HG02870 (cell line): ENCODE data around the gene COLQ.
"Not testable (repeated sequence)": the region's sequence is repeated elsewhere in the genome, so short reads cannot be mapped to it uniquely, and the experiment has no call there.

Experiments
- ATAC-seq: cut with Tn5 transposase; IDR thresholded peaks from one replicate; pipeline ENCODE4 v1.9.1; 2021; ENCODE audit warnings: mild to moderate bottlenecking, moderate library complexity; ENCODE audit not compliant: unreplicated experiment

COLQ gene

DNA sequence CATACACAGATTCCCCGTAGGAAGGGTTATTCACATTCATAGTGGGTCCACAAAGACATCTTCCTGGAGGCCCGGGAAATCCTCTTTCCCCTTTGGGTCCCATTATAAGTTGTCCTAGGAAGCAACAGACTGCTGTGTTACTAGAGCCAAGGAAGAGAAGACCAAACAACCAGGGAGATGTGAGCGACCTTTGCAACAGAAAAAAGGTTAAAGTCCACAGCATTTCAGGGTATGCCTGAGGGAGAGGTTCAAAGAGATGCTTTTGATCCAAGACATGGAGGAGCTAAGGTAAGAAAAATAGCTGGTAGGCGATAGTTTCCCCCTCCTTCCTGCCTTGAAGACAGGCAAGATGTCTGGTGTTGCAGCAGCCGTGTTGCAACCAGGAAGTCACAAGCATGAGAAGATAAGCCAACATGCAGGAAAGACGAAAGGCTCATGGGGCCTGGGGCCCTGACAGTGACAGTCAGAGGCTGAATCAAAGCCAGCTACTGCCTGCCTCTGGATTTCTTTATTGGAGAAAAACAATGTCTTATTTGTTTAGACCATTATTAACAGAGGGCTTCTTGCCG lies 63.2 kb downstream of the COLQ start:
- no peak for ATAC-seq

- ATAC-seq, result not testable (repeated sequence)
Observed at GRCh38 chr3:15456915-15457314, 64.6 kb downstream of the COLQ start.

GRCh38 chr3:15456321-15456720 lies 65.2 kb downstream of the COLQ start:
- ATAC-seq, result no peak

DNA sequence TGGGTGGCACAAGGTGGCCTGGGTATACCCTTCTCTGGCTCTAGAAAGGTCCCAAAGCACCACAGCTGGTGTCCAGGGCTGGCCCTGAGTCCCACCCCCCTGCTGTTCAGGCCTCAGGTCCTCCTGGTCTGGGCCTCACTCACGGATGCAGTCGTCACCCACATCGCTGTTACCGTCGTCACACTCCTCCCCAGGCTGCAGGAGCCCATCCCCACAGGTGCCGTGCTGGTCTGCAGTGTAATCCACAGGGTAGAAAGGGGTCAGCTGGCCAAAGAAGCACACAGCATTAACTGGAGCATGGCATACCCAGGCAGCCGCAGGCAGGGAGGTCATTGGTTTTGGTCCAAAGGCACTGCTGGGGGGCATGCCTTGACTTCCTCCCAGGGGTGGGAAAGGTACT lies 65.8 kb downstream of the COLQ start:
- ATAC-seq, result no peak

- no peak for ATAC-seq
Observed at GRCh38 chr3:15454965-15455364, 66.5 kb downstream of the COLQ start.

GRCh38 chr3:15453991-15454625 lies 67.4 kb downstream of the COLQ start:
- no peak for ATAC-seq

DNA sequence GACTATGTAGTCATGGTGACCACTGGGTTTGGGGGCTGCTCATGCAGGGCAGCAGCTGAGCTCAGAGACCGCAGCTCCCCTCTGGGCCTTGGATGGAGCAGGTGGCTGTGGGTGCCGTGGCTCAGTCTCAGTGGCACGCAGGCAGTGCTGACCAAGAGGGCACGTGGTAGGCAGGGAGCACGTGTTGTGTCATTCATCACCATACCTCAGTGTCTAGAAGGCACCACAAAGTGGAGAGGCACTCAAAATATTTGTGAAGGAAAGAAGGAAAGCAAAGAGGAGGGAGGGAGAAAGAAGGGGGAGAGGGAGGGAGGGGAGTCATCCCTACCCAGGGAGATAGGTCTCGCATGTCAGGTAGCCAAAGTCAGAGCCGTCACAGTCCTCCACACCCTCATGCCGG lies 68.0 kb downstream of the COLQ start:
- no peak for ATAC-seq

DNA sequence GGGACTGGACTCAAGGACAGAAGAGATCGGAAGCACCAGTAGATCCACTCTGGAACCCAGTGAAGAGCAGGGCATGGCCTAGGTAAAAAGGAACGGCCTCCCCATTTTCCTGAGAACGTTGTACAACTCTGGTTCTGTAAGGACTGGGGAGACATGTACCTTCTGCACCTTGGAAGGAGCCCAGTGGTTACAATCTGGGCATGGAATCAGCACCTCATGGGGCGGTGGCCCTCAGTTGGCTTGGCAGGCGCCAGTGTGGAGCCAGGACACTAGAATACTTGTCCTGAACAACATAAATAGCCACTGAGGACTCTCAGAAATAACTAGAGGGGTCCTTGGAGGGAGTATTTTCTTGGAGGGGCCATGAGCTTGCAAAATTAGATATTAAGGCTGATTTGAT lies 68.5 kb downstream of the COLQ start:
- no peak for ATAC-seq

GRCh38 chr3:15452156-15452555 lies 69.3 kb downstream of the COLQ start:
- no peak for ATAC-seq

DNA sequence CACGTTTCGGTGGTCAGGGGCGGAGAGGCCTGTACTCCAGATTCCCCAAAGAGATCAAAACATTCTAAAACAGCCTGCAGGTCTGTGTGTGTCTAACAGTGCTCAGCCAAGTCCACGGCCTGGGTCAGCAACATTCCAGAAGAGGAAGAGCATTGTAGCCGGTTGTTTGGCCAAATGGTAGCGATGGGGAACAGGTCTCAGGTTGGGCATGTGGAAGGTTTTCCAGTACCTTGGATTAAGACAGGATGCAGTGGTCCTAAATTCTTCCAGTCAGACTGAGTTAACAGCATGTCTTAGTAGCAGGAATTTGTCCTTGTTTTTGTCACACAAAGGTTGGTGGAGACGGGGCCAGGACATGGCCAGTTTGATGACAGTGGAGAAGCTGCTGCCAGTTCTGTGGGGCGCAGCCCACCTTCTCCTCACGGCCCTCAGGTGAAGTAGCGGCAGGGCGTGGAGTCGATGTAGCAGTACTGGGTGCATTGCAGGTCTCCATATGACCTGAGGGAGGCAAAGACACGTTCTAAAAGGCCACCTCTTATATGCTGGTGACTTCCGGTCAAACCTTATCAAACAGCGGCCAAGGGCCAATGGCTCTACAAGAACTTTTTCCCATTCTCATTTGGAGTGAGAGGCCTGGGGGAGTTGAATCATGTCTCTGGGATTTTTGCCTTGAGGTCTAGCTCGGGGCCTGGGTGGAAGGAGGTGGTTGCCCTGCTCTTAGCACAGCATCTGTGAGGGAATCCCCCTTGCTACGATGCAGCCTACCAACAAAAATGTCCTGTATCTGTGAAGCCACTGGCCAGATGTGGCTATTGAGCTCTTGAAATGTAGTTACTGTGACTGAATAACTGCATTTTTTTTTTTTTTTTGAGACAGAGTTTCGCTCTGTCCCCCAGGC lies 70.0 kb downstream of the COLQ start:
- ATAC-seq, result no peak

DNA sequence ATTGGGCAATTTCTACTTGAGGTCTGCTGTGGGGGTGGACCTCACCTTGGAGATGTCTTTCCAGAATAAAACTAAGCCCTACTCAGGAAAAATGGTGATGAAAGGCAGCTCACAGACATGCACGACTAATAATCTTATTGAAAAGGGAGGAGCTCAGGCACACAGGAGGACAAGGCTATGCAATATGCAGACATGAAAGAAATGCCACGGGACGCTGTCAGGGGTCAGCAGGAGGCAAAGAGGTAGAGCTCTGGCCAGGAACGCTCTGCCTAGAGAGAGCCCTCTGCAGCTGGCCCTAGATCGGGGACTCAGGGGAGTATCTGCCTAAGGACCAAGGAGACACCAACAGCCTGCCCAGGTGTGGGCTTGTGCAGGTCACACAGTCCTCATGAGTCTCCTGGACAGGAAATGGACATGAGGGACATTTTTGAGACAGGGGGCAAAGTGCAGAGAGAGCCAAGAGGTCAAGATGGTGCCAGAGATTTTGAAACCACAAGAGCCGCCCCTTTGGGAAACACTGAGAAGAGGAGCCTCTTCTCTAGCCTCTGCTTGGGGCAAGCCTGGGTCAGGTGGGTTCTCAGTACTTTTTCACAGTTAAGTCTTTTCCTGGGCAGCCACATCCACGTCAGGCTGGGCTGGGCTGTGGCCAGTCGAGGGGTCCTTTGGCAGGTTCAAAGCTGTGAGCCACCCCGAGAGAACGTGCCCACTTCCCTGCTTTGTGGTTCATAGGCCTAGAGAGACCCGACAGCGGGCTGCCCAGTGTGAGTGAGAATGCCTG lies 70.9 kb downstream of the COLQ start:
- no peak for ATAC-seq

DNA sequence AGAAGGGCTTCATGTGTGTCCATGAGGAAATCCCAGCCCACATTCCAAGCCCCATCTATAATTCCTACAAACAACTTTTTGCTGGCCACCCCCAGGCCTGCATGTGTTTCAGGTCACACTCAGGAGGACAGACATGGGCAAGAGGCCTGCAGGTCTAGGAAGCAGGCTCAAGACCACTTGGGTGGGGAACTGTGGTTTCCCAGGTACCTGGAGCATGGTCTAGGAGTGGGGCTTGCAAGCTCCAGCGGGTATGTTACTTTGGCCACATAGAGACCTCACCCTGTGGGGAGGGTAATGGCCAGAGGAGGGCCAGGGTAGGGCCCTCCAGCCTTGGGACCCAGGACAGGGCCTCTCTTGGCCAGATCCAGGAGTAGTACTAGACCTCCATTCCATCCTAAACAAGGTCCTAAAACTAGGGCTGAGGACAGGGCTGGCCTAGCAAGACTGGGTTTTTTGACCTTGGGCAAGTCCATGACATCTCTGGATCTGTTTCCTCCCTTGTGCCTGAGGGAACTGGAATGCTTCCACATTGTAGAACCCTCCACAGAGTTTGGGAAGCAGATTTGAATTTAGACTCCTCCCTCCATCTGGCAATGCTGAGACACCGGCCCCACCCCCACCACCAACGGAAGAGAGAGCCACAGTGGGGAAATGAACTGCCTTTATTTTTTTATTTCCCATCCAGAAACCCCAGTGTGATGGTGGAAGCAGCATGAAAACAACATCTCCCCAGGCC lies 71.8 kb downstream of the COLQ start:
- no peak for ATAC-seq

DNA sequence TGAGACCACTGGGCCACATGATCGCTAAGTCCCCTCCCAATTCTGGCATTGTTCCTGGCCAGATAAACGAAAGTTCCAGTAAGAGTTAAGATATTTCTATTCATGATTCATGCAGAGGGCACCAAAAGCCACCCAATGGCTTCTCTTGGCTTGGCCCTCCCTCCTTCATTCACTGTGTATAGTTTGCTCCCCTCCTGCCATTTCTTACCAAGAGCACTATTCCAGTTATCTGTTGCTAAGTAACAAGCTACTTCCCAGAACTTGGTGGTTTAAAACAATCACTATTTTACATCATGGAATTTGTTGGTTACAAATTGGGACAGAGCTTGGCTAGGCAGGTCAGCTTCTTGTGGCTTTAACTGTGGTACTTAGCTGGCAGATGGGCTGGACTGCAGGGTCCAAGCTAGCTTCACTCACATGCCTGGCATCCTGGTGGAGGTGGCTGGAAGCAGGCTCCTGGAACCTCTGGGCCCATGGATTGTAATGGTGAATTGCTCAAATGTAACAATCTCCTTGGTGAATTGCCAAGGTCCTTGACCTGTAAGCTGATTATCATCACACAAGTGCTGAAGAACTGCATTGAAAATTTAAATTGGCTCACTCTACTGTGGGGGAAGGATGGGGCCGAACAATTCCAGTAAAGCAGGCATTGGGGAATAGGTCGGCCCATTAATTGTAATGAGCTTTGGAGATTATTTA lies 77.5 kb downstream of the COLQ start:
- no peak for ATAC-seq

DNA sequence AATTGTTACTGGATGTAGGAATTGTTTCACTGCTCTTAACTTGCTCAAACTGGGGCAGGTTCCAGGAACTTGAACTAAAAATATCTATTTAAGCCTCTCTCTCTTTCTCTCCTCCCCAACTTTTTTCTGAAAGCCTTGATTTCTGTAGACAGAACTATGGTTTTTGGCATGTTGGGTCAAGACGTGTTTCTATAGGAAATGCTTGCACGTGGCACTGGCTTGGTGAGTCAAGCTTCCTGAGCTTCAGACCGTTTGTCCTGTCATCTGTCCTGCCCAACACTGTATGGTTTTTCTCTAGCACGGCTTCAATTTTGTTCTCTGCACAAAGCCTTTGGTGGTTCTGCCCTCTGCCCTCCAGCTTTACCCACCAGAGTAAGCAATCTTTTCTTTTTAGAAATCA lies 80.6 kb downstream of the COLQ start:
- no peak for ATAC-seq

DNA sequence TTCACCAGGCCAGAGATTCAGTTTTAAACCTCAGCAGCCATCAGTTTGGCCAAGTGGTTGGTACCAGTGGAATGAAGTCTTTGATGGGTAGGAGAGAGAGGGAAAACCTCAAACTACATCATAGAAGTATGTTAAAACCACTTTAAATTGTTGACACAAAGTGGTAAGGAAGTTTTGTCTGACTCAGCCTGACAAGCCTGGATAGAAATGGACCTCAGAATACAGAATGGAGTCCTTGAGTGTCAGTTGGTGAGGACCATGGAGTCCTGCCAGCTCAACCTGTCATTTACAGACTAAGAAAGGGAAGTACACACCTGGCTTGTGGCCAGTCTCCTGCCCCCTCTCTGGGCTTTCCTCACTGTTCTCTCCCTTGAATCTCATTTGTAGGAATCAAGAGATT lies 82.0 kb downstream of the COLQ start:
- ATAC-seq, result no peak

GRCh38 chr3:15438983-15439382 lies 82.5 kb downstream of the COLQ start:
- ATAC-seq, result no peak

- no peak for ATAC-seq
Observed at GRCh38 chr3:15436246-15436645, 85.3 kb downstream of the COLQ start.

DNA sequence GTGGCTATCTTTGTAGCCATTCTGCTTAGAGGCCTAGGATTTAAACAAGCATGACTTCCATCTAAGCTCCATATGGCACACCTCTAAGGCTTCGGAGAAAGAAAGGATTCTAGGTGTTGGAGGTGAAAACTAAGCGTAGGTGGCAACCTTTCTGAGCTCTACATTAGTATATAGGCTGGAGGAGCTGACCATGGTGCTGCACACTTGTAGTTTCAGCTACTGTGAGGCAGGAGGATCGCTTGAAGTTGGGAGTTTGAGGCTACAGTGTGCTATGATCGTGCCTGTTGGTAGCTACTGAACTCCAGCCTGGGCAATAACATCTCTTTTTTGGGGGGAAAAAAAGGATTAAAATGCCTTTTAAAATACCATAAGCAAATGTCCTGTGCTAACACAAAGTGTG lies 86.8 kb downstream of the COLQ start:
- ATAC-seq, result no peak

DNA sequence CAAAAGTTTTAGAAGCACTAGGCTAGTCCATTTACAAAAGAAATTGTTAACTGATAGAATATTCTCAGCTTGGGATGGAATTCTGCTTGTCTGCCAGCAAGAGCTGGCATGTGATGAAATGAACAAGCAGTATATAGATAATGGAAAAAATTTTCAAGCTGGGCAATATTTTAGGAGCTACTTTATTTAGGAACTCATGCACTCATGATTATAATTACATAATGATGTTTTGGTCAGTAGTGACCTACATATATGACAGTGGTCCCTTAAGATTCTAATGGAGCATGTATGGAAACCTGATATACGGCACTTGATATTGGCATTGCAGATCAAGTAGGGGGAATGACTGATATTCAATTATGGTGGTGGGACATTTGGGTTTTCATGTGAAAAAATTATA lies 88.0 kb downstream of the COLQ start:
- ATAC-seq, result no peak

DNA sequence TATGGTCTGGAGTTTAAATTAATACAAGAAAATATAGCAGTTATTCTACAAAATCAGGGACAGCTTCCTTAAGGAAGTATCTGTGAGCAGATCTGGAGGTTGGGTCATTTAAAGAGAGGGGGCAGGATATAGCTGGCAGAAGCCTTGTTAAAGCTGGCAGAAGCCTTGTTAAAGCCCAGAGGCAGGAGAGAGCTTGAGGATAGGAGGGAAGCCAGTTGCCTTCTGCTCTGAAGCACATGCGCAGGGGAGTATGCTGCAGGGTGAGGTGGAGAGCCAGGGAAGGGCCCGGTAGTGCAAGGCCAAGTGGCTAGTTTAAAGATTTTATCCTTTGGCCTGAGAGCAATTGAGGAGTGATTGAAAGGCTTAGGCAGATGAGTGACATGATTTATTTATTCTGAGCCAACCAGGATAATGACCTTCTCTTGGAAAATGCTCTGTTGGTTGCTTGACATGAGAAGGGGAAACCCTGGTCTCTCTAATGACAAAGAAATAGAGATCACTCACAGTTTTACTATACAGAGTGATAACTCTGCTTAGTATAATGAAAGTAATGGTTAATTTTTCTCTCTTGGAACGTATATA lies 90.2 kb downstream of the COLQ start:
- ATAC-seq, result no peak
